GM10266 (cell line): ENCODE measurements around the gene KRT79.
"Not testable (repeated sequence)": the region's sequence is repeated elsewhere in the genome, so short reads cannot be mapped to it uniquely, and the experiment has no call there.

Source experiments
- DNase-seq: peaks from one replicate; pipeline ENCODE4 v3.0.0; 2012; ENCODE audit errors: extremely low spot score
- CTCF ChIP-seq: IDR thresholded peaks from 2 replicates; pipeline ENCODE4 v1.5.1; 2012; ENCODE audit warnings: mild to moderate bottlenecking, low read depth; ENCODE audit not compliant: control insufficient read depth, insufficient read depth; ENCODE audit errors: missing control alignments

The KRT79 gene

GRCh38 chr12:52860102-52860823, 26.2 kb upstream of the KRT79 start:
- TF ChIP-seq CTCF, result no peak
- no peak for DNase-seq

- no peak for TF ChIP-seq CTCF
- no peak for DNase-seq
Observed at GRCh38 chr12:52857500-52857899, 23.4 kb upstream of the KRT79 start.

- no peak for DNase-seq
- no peak for TF ChIP-seq CTCF
Observed at GRCh38 chr12:52856787-52857186, 22.7 kb upstream of the KRT79 start.

- DNase-seq, result not testable (repeated sequence)
Observed at GRCh38 chr12:52856077-52856476, 22.0 kb upstream of the KRT79 start.

- no peak for TF ChIP-seq CTCF
- DNase-seq, result no peak
Observed at GRCh38 chr12:52851787-52852186, 17.7 kb upstream of the KRT79 start.

- DNase-seq, result no peak
- no peak for TF ChIP-seq CTCF
Observed at GRCh38 chr12:52850681-52851080, 16.6 kb upstream of the KRT79 start.

GRCh38 chr12:52849511-52849910, 15.4 kb upstream of the KRT79 start:
- no peak for TF ChIP-seq CTCF
- DNase-seq, result no peak
